Lower lobe of right lung (tissue), 2 donors: ENCODE measurements around the gene MMP25. TPM values are rescaled to one million over a fixed set of nuclear protein-coding genes. Genes with fewer than 3 reads are reported as not detected.

Source experiments
- ATAC-seq, 2 donors: fragments of 200-7000 bp; cut with Tn5 transposase; one replicate each; pipeline ENCODE4 v1.9.1; 2020 to 2022; ENCODE audit warnings: mild to moderate bottlenecking in 2 of 2, moderate library complexity in 2 of 2
- DNase-seq: peaks from one replicate; pipeline ENCODE4 v3.0.0-alpha.2; 2020
- H3K27ac ChIP-seq: fragments of 200-600 bp; one replicate; pipeline ENCODE4 v1.8.0; 2022
- H3K27me3 ChIP-seq: fragments of 200-600 bp; one replicate; pipeline ENCODE4 v1.8.0; 2022; ENCODE audit warnings: low read depth
- H3K36me3 ChIP-seq: fragments of 200-600 bp; one replicate; pipeline ENCODE4 v1.8.0; 2022; ENCODE audit warnings: mild to moderate bottlenecking
- H3K4me1 ChIP-seq: fragments of 200-600 bp; one replicate; pipeline ENCODE4 v1.8.0; 2022
- H3K4me3 ChIP-seq: fragments of 200-600 bp; one replicate; pipeline ENCODE4 v1.8.0; 2022; ENCODE audit warnings: mild to moderate bottlenecking
- H3K9me3 ChIP-seq: fragments of 200-600 bp; one replicate; pipeline ENCODE4 v1.8.0; 2022
- CTCF ChIP-seq: fragments of 200-600 bp; IDR thresholded peaks from one replicate; pipeline ENCODE4 v1.8.0; 2022; ENCODE audit warnings: antibody characterized with exemption, mild to moderate bottlenecking
- intact Hi-C: fragments of 100-400 bp; cut with DNase I; formaldehyde crosslinking; loops from one replicate; pipeline ENCODE4 v1.11.0; 2022
- total RNA-seq: library from RNA; stranded (reverse); fragmentation: NEBNext Ultra II Directional; extraction: Animal tissue kit (Norgen Biotek cat#: 25700); gene quantifications from one replicate; pipeline ENCODE4 v1.2.1, GENCODE V29; 2021
- donor health status: DM: no; HTN: yes; CAD: no; lungs with severe emphysema.

Gene MMP25
- total RNA-seq, 1 donor from 2014 or later = 22.7 TPM

- peak overlapping the region; percentile 44 for H3K4me3 ChIP-seq
- intact Hi-C loops = no loop called here
- peaks cover 34% of the 10 kb centered on the region for H3K4me1 ChIP-seq
- no peaks in the 10 kb centered on the region for H3K36me3 ChIP-seq
- no peak for TF ChIP-seq CTCF
- H3K27ac ChIP-seq = peak overlapping the region; percentile 31
- DNase-seq = peak; percentile 97
- peak; percentile 96 to 97 for ATAC-seq
- H3K9me3 ChIP-seq = no peaks in the 10 kb centered on the region
- no peaks in the 10 kb centered on the region for H3K27me3 ChIP-seq
Observed at GRCh38 chr16:3099732-3100499, 53.6 kb downstream of the MMP25 start.

DNA sequence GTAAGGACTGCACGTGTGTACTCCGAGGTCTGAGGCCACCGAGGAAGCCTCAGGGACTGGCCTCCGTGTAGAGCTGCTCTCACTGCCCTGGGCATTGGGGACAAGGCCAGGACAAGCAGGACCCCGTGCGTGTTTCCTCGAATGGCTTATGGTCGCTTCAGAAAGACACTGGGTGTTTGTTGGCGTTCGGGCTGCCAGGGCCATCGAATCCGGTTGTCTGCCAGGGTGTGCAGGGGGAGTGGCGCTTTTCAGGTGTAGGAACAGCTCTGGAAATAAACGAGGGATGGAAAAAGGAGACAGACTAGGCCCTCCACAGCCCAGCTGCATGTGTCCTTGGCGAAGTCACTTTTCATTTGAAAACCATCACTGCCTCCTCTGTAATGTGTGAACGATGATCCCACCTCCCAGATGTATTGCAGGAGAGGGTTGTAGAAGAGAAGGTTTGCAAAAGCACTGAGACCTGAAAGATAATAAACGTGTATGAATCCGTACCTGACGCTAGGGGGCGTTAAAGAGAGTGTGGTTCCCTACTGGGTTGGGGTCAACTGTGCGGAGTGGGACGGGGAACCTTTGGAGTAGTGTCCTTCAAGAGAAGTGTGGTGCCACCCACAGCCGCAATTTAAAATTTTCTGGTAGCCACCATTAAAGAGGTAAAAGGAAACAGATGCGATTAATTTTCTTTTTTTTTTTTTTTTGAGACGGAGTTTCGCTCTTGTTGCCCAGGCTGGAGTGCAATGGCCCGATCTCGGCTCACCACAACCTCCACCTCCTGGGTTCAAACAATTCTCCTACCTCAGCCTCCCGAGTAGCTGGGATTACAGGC is 54.9 kb downstream of the MMP25 start:
- peak overlapping the region; percentile 80 for H3K27ac ChIP-seq

DNA sequence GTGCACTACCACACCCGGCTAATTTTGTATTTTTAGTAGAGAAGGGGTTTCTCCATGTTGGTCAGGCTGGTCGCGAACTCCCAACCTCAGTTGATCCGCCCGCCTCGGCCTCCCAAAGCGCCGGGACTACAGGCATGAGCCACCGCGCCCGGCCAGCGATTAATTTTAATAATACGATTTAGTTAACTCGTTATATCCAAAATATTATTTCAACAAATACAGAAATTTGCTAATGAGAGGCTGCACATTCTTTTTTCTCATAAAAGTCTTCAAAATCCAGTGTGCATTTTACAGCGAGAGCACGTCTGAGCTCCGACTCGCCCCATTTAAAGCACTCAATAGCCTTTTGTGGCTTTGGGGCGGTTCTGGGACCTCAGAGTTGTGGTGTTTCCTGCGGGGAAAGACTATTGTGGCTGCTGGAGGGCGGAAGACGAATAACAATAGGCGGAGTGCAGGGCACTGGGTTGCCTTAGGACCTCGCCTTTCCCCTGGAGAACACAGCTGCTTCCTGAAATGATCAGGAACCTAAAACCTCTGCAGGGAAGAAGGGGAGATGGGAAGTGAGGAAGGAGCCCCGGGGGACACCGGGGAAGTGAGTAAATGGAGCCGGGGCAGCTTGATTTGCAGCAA is 55.6 kb downstream of the MMP25 start:
- Histone ChIP-seq H3K9me3 (no peaks in the 10 kb centered on the region), H3K4me3 (peak overlapping the region; percentile 17), H3K4me1 (peaks cover 35% of the 10 kb centered on the region), H3K27me3 (no peaks in the 10 kb centered on the region), H3K27ac (peak overlapping the region; percentile 80), H3K36me3 (no peaks in the 10 kb centered on the region)
- TF ChIP-seq CTCF = no peak
- intact Hi-C loops = no loop called here
- ATAC-seq = no peak
- no peak for DNase-seq

More for the DNA sequence above, 54.9 kb downstream of the MMP25 start:
- H3K36me3 ChIP-seq = no peaks in the 10 kb centered on the region
- H3K9me3 ChIP-seq = no peaks in the 10 kb centered on the region
- ATAC-seq (peak in 1 of 2 donors; percentile 19), DNase-seq (no peak)
- peak; percentile 52 for TF ChIP-seq CTCF
- peak overlapping the region; percentile 17 for H3K4me3 ChIP-seq
- no peaks in the 10 kb centered on the region for H3K27me3 ChIP-seq
- intact Hi-C loops = no loop called here
- H3K4me1 ChIP-seq = peaks cover 34% of the 10 kb centered on the region

- peak overlapping the region; percentile 91 for H3K27ac ChIP-seq
- DNase-seq = peak; percentile 93
- H3K4me3 ChIP-seq = peak overlapping the region; percentile 65
- intact Hi-C loops = no loop called here
- H3K36me3 ChIP-seq = no peaks in the 10 kb centered on the region
- no peaks in the 10 kb centered on the region for H3K9me3 ChIP-seq
- H3K4me1 ChIP-seq = peaks cover 21% of the 10 kb centered on the region
- peak; percentile 98 to 99 for ATAC-seq
- no peak for TF ChIP-seq CTCF
- H3K27me3 ChIP-seq = no peaks in the 10 kb centered on the region
Observed at GRCh38 chr16:3106205-3106928, 60.0 kb downstream of the MMP25 start.

Other genes with a start within 250 kb of the MMP25 start
- not detected for gene PRSS41, start 248.1 kb upstream of the MMP25 start, total RNA-seq
- gene PRSS21, start 229.3 kb upstream of the MMP25 start, total RNA-seq = 26.5 TPM
- gene ZG16B, start 216.3 kb upstream of the MMP25 start, total RNA-seq = 4.5 TPM
- 15.3 TPM for gene PRSS22, start 188.4 kb upstream of the MMP25 start, total RNA-seq
- 27.8 TPM for gene FLYWCH2, start 163.3 kb upstream of the MMP25 start, total RNA-seq
- 34.7 TPM for gene FLYWCH1, start 134.6 kb upstream of the MMP25 start, total RNA-seq
- not detected for gene KREMEN2, start 82.3 kb upstream of the MMP25 start, total RNA-seq
- gene PAQR4, start 77.2 kb upstream of the MMP25 start, total RNA-seq = 10.8 TPM
- gene PKMYT1, start 66.1 kb upstream of the MMP25 start, total RNA-seq = 4.0 TPM
- 1.0 TPM for gene CLDN9, start 33.6 kb upstream of the MMP25 start, total RNA-seq
- gene CLDN6, start 28.4 kb upstream of the MMP25 start, total RNA-seq = not detected
- gene TNFRSF12A, start 26.2 kb upstream of the MMP25 start, total RNA-seq = 28.8 TPM
- gene HCFC1R1, start 22.6 kb upstream of the MMP25 start, total RNA-seq = 43.2 TPM
- gene THOC6, start 22.5 kb upstream of the MMP25 start, total RNA-seq = 26.8 TPM
- gene BICDL2, start 9.6 kb upstream of the MMP25 start, total RNA-seq = 19.5 TPM
- 79.1 TPM for gene IL32, start 19.1 kb downstream of the MMP25 start, total RNA-seq
- not detected for gene ZSCAN10, start 52.7 kb downstream of the MMP25 start, total RNA-seq
- 11.9 TPM for gene ZNF205, start 66.0 kb downstream of the MMP25 start, total RNA-seq
- 10.2 TPM for gene ZNF213, start 88.5 kb downstream of the MMP25 start, total RNA-seq
- not detected for gene OR1F1, start 141.6 kb downstream of the MMP25 start, total RNA-seq
- gene ZNF200, start 188.6 kb downstream of the MMP25 start, total RNA-seq = 12.0 TPM
- 13.5 TPM for gene MEFV, start 210.1 kb downstream of the MMP25 start, total RNA-seq
- gene ZNF263, start 236.9 kb downstream of the MMP25 start, total RNA-seq = 23.2 TPM